Adrenal gland (tissue), 19 donors: Measurements from ENCODE around the gene C8G. TPM values are rescaled to one million over a fixed set of nuclear protein-coding genes. Genes with fewer than 3 reads are reported as not detected.

ENCODE experiments used
- DNase-seq, 7 donors: peaks; one replicate each; pipeline ENCODE4 v3.0.0-alpha.2; 2019 to 2020
- H3K27ac ChIP-seq, 5 donors: fragments of 200-600 bp; sonication (generic) in 4 of 5; 1 replicate in 3 of 5; 2 replicates in 2 of 5; pipeline versions ENCODE4 v1.5.1 to v1.8.0; 2016 to 2020; ENCODE audit warnings: mild to moderate bottlenecking in 1 of 5
- H3K27me3 ChIP-seq: fragments of 200-600 bp; 2 replicates; pipeline ENCODE4 v1.8.0; 2021
- H3K36me3 ChIP-seq, 2 donors: fragments of 200-600 bp; replicated peaks in 1 of 2; 1 replicate in 1 of 2; 2 replicates in 1 of 2; pipeline versions ENCODE4 v1.5.1 to v1.8.0; 2018 to 2022
- H3K4me1 ChIP-seq, 2 donors: fragments of 200-600 bp; replicated peaks in 1 of 2; 1 replicate in 1 of 2; 2 replicates in 1 of 2; pipeline versions ENCODE4 v1.5.1 to v1.8.0; 2018 to 2021
- H3K4me3 ChIP-seq, 4 donors: fragments of 200-600 bp; sonication (generic) in 3 of 4; one replicate each; pipeline ENCODE4 v1.5.1; 2016 to 2018
- H3K9me3 ChIP-seq, 3 donors: fragments of 200-600 bp; sonication (generic) in 1 of 3; replicated peaks in 1 of 3; 1 replicate in 2 of 3; 2 replicates in 1 of 3; pipeline versions ENCODE4 v1.5.1 to v1.8.0; 2016 to 2021
- CTCF ChIP-seq, 6 experiments: fragments of 450-650 bp in 4 of 6; fragments of 200-600 bp in 2 of 6; sonication (generic) in 1 of 6; IDR thresholded peaks; 1 replicate in 5 of 6; 2 replicates in 1 of 6; pipeline versions ENCODE4 v1.5.1 to v1.8.0; 2016 to 2021; ENCODE audit warnings: antibody characterized with exemption in 6 of 6, mild to moderate bottlenecking in 2 of 6, moderate library complexity in 1 of 6
- POLR2A ChIP-seq, 2 donors: fragments of 450-650 bp; IDR thresholded peaks; one replicate each; pipeline ENCODE4 v1.6.1; 2017; ENCODE audit warnings: antibody characterized with exemption in 2 of 2, mild to moderate bottlenecking in 2 of 2, moderate library complexity in 1 of 2
- WGBS, 4 donors: extraction: QIAGEN DNeasy Blood & Tissue Kit in 2 of 4; methylation state at CpG; one replicate each; pipeline versions ENCODE4 v1.1.5 to v1.1.7; 2013 to 2017; 5-methylcytosine and 5-hydroxymethylcytosine counted together
- intact Hi-C, 2 donors: fragments of 100-400 bp; cut with DNase I; formaldehyde crosslinking; loops; one replicate each; pipeline versions ENCODE4 v1.14.1 to v1.15.0; 2022 to 2023
- long read RNA-seq, 10 donors: library from polyadenylated mRNA in 3 of 10; unstranded in 2 of 10; stranded (forward) in 1 of 10; transcript quantifications; one replicate each; pipeline ENCODE4 v2.0.0 and lab custom pipeline, GENCODE V29; 2021 to 2026
- polyA plus RNA-seq, 3 donors: library from polyadenylated mRNA; stranded (reverse); fragments of 200-250 nt in 2 of 3; fragments of 350-450 nt in 1 of 3; fragmentation: Illumina TruSeq in 1 of 3; extraction: RNeasy Lipid Tissue Mini Kit (QIAGEN cat#74804) in 1 of 3; gene quantifications; one replicate each; pipeline ENCODE4 v1.2.3, GENCODE V29; 2013 to 2014
- total RNA-seq, 9 donors: library from RNA; depleted of rRNA in 4 of 9; stranded (reverse); fragments of >200 nt in 4 of 9; fragments of 120-200 nt in 1 of 9; fragmentation: NEBNext Ultra II Directional in 1 of 9; extraction: Animal tissue kit (Norgen Biotek cat#: 25700) in 1 of 9; gene quantifications; one replicate each; pipeline versions ENCODE4 v1.1.0 to v1.2.4, GENCODE V29; 2013 to 2023
- donor health status: healthy with polysubstance abuse.
- donor health status: Bipolar disorder and iron deficiency.
- donor health status: DM: yes; HTN: yes; CAD: no.
- donor health status: DM: no; HTN: no; CAD: no.
- donor health status: DM: no; HTN: no; CAD: no.
- donor health status: DM: yes; HTN: yes; CAD: no.

Gene C8G
- total RNA-seq (1 to 10 TPM in 2 of 9 donors, under 1 TPM in 1, not detected in 6; 0.68 to 5.5 (median 1.2) TPM), polyA plus RNA-seq (1 to 10 TPM; 1.1 to 4.3 (median 3.3) TPM)
- long read RNA-seq, donor 1: 0 reads
- long read RNA-seq, donor 2: 0 reads
- long read RNA-seq, donor 3: 0 reads
- long read RNA-seq, donor 4: 0 reads
- long read RNA-seq, donor 5: 0 reads
- long read RNA-seq, donor 6: 0 reads
- long read RNA-seq, donor 7: 0 reads
- long read RNA-seq, donor 8: 0 reads
- long read RNA-seq, donor 9: 0 reads
- long read RNA-seq, donor 10: 0 reads

- peak; percentile 85 to 100 (median 98) for TF ChIP-seq CTCF (IDR thresholded peaks at IDR 0.05)
- peak; percentile 78 to 82 for TF ChIP-seq POLR2A (IDR thresholded peaks at IDR 0.05)
- intact Hi-C loops: loop anchor here (5.0 to 10.0 kb wide), 4 partner anchors 60 to 100 kb away; partner anchors contain the start of genes AJM1 (in 1 of the 2), FUT7 (in 1 of the 2), MAMDC4 (in 1 of the 2) and PHPT1 (in 1 of the 2)
- peak within 1 kb of the TSS; percentile 46 to 99 (median 85) for H3K27ac ChIP-seq
- 4 to 16% (median 9%) methylated on average over 17 to 74 of the region's 74 CpGs for WGBS, 4 donors
- no peaks in the 10 kb centered on the region for H3K9me3 ChIP-seq
- H3K4me1 ChIP-seq: peaks cover 26% of the 10 kb centered on the region in 2 donors
- peak within 1 kb of the TSS; percentile 39 to 100 (median 74) for H3K4me3 ChIP-seq
- peak; percentile 93 to 97 (median 95) for DNase-seq
- peaks cover 0 to 33% of the 10 kb centered on the region in 2 donors for H3K36me3 ChIP-seq
- H3K27me3 ChIP-seq: no peaks in the 10 kb centered on the region
Observed at GRCh38 chr9:136944519-136945332, at the start of gene C8G, which contains the start of gene FBXW5. TSS of gene C8G (plus strand) at chr9:136945243. CDS start at chr9:136945321, 78 bp downstream. TSS of gene FBXW5 (minus strand) at chr9:136944738. CDS start at chr9:136944083, 655 bp downstream.

- Histone ChIP-seq H3K27me3 (no peaks in the 10 kb centered on the region), H3K9me3 (no peaks in the 10 kb centered on the region), H3K36me3 (peaks cover 0 to 20% of the 10 kb centered on the region in 2 donors), H3K4me1 (no peaks in the 10 kb centered on the region), H3K4me3 (no peak overlapping the region), H3K27ac (no peak overlapping the region)
- intact Hi-C loops: no loop called here
- TF ChIP-seq CTCF (IDR thresholded peaks at IDR 0.05) (no peak), POLR2A (IDR thresholded peaks at IDR 0.05) (no peak)
- no peak for DNase-seq
- WGBS, 4 donors: 0 to 100% (median 88%) methylated on average over 1 to 11 of the region's 11 CpGs
Observed at GRCh38 chr9:136896027-136896426, 49.0 kb upstream of the C8G start.

GRCh38 chr9:136898483-136899100 is 46.5 kb upstream of the C8G start:
- Histone ChIP-seq H3K4me1 (peaks cover 14 to 18% of the 10 kb centered on the region in 2 donors), H3K9me3 (no peaks in the 10 kb centered on the region), H3K36me3 (peaks cover 0 to 24% of the 10 kb centered on the region in 2 donors), H3K27ac (no peak overlapping the region), H3K27me3 (no peaks in the 10 kb centered on the region), H3K4me3 (no peak overlapping the region)
- intact Hi-C loops: no loop called here
- no peak for TF ChIP-seq CTCF (IDR thresholded peaks at IDR 0.05)
- TF ChIP-seq POLR2A (IDR thresholded peaks at IDR 0.05): no peak
- 95 to 96% (median 95%) methylated on average over 12 to 21 of the region's 21 CpGs for WGBS, 4 donors
- DNase-seq: no peak

GRCh38 chr9:136899196-136899595 is 45.8 kb upstream of the C8G start:
- intact Hi-C loops: no loop called here
- no peak overlapping the region for H3K4me3 ChIP-seq

More at GRCh38 chr9:136899196-136899595, 45.8 kb upstream of the C8G start:
- Histone ChIP-seq H3K36me3 (peaks cover 0 to 24% of the 10 kb centered on the region in 2 donors), H3K27ac (no peak overlapping the region), H3K4me1 (peaks cover 14 to 18% of the 10 kb centered on the region in 2 donors), H3K27me3 (no peaks in the 10 kb centered on the region), H3K9me3 (no peaks in the 10 kb centered on the region)
- WGBS, 4 donors: 58 to 72% (median 63%) methylated on average over 9 of the region's 9 CpGs
- DNase-seq: peak in 1 of 7 donors; percentile 60
- TF ChIP-seq POLR2A (IDR thresholded peaks at IDR 0.05) (no peak), CTCF (IDR thresholded peaks at IDR 0.05) (no peak)
